GM18507 (cell line): ENCODE results near the gene PRKAR1B.

Source experiments
- DNase-seq: peaks from one replicate; pipeline ENCODE4 v3.0.0; 2011; ENCODE audit warnings: low read depth; ENCODE audit not compliant: insufficient read length; ENCODE audit errors: extremely low spot score
- FAIRE-seq: peaks from 2 replicates; lab custom pipeline; 2011; peaks lifted over from hg19 to GRCh38; lab: Jason Lieb, UNC

PRKAR1B gene

DNA sequence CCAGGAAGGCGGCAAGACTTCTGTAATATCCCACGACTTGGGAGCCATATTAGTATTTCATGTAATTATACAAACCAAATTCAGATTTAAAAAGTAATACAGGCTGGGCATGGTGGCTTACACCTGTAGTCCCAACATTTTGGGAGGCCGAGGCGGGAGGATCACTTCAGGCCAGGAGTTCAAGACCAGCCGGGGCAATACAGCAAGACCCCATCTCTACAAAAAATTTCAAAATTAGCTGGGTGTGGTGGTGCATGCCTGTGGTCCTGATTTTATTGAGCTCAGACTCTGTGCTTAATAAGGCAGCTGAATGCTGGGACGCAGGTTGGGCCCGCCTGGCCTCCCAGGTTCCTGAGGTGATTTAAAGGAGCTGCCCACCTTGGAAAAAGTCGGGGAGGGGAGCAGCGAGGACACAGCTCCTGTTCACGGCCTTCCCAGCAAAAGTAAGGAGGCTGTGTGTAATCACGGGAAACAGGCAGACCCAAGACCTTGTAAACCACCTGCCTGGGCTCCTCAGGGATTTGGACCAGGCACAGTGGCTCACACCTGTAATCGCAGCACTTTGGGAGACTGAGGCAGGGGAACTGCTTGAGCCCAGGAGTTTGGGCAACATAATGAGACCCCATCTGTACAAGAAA is 93.6 kb downstream of the PRKAR1B start:
- no peak for FAIRE-seq
- DNase-seq = no peak

DNA sequence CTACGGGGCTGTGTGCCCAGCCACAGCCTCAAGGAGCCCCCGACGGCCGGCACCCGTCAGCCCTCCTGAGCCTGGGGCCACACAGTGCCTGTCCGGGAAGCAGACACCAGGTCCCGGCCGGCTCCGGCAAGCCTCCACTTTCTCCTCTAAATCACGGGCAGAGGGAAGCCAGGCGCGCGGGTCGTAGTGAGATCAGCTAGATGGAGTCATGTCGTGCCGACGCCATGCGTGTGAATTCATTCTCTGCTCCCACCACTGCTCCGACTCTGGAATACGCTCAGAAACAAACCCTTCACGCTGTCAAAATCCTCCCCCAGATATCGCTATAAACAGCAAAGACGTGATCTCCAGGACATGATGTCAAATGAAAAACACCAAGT is 94.3 kb downstream of the PRKAR1B start:
- DNase-seq (no peak), FAIRE-seq (no peak)

DNA sequence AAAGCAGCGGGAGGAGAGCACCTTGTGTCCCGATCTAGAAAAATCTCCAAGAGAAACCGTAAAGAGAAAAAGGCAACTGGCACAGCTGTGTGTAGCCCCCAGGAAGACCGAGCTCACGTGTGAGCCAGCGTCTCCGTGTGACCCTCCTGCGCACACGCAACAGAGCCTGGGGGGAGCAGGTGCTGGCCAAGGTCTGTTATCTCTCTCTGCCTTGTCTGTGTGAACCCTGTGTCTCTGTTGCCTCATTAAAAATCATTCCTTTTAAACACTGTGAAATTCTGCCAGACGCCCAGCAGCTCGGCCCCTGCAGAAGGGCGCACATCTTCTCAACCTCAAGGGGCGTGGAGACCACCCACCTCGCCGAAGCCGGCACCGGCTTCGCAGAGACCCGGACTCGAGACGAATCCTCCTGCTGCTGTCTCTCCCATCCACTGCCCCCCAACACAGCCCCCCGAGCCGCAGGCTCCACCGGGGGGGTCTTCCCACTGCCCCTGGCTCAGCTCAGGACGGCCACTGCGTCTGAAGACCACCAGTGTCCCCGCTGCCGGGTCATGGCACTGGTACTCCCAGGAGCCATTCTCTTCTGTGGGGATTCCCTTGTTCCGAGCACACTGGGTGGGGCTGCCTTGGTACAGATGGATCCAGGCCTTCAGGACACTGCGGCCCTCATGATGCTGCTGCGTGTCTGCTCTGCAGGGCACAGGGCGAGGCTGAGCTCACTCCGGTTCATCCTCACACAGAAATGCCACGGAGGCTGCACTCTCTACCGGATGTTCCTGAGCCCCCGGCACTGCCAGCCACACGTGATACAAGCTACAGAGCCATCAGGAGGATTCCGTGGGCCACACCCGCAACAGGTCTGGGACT is 94.9 kb downstream of the PRKAR1B start:
- no peak for DNase-seq
- FAIRE-seq = no peak

DNA sequence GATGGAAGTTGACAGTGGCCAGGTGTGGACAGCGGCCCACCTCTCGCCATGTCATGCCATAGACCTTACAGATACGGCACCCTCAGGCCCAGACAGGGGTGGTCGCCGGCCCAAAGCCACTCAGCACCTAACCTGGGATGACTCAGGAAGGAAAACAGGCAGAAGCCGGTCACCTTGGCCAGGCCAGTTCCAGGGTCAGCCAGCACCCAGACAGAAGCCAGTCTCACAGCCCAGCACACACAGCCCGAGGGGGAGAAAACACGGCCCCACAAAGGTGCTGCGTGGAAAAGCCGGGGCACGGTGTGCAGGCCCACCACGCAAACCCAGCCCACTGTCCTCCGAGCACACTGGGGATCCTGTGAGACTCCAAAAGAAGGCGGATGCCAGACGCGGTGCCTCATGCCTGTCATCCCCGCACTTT is 95.8 kb downstream of the PRKAR1B start:
- FAIRE-seq (no peak), DNase-seq (no peak)

DNA sequence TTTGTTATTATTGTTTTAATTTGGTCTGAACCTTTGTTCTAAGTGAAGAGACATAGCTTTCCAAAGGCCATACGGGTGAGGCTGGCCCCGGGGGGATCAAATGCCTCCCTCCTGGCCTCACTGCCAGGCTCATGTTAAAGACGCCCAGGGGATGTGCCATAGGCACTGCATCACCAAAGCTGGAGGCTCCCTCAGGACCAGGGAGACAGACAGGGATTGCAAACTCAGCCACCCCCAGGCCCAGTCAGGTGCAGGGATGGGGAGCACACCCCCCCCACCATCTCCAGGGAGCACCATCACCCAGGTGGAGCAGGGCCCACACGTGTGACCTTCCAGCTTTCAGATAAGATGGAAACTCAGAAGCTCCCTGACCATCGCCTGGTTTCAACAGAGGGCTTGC is 96.5 kb downstream of the PRKAR1B start:
- DNase-seq = no peak
- FAIRE-seq = no peak

DNA sequence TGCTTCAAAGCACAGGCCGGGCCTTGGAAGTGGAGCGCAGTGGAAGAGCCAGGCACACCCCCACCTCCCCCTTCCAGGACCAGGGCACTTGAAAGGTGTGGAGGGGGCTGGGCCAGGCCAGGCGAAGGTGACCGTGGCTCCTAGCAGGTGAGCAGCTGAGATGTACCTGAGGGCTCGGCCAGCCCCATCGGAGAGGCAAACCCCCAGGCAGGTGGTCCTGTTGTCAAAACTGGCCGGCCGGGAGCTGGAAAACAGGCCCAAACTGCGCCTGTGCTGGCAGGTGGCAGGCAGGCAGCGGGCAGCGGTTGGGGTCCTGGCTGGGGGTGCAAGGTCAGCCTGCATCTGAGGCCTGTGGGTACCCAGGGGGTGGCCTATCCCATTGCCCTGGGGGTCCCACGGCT is 97.0 kb downstream of the PRKAR1B start:
- DNase-seq = no peak
- FAIRE-seq = no peak

DNA sequence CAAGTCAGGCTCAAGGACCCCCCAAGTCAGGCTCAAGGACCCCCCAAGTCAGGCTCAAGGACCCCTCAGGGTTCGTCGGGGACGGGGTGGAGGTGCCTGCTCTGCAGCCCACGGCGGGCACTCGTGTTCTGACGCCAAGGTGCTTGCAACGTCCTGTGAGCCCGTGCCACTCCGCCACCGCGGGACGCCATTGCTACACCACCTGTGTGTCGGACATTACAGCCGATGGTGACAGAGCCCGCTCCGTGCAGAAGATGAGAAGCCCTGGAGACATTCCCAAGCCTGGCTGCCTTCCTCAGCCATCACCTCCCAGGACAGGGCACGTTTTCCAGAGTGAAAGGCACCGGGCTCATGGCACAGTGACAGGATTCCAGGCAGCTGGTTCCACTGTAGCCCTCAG is 98.3 kb downstream of the PRKAR1B start:
- FAIRE-seq = no peak
- DNase-seq = no peak

DNA sequence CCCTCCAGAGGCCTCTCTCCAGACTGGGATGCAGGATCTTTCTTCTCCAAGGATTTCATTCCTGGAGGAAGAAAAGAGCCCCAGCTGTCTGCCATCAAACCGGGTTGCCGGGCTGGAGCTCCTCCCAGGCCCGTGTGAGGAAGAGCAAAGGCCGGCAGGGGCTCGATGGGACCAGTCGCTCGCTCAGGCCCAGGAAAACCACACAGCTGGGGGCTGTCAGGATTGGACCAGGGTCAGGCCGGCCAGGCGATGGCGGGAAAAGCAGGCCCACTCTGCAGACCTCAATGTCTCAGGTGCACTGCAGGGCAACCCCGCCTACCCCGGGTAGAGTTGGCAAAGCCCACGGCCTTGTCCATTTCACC is 98.7 kb downstream of the PRKAR1B start:
- FAIRE-seq = no peak

DNA sequence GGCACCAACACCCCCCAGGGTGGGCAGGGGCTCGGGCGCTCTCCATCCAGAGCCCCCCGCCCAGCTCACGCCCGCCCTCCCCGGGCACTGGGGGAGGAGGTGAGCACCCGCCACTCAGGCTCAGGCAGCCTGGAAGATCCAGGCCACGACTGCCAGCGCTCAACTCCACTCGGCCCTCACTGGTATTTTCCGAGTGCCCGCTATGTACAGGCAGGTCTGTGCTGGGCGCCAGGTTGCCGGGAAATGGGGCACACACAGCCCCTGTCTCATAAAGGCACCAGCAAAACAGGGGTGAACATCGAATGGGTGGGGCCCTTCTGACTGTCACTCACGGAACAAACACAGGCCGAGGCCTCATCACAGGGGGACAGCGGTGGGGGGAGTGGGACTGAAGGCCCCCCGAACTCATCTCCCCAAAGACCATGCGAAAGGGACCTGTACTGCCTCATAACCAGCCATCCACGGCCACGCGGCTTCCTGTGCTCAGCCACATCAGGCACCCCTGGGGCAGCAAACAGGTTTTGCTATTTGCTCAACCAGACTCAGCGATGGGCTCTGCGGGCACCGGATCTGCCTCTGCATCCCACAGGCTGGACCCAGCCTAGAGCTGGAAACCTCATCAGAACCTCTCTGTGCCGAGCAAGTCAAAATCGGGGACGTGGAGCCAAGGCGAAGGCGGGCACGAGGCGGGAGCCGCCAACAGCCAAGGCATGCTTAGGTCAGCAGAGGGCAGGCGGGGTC is 99.2 kb downstream of the PRKAR1B start:
- DNase-seq = no peak
- FAIRE-seq = no peak

More for the DNA sequence above, 98.7 kb downstream of the PRKAR1B start:
- no peak for DNase-seq

DNA sequence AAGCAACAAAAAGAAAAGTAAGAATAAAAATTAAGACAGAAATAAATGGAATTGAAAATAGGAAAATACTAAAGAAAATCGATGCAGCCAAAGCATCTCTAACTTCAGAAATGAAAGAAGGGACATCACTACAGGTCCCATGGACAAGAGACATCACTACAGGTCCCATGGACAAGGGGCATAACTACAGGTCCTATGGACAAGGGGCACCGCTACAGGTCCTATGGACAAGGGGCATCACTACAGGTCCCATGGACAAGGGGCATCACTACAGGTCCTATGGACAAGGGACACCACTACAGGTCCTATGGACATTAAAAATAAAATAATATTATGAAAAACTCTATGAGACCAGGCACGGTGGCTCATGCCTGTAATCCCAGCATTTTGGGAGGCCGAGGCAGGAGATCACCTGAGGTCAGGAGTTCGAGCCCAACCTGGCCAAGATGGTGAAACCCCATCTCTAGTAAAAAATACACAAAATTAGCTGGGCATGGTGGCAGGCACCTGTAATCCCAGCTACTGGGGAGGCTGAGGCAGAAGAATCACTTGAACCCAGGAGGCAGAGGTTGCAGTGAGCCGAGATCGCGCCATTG is 101.6 kb downstream of the PRKAR1B start:
- DNase-seq (no peak), FAIRE-seq (no peak)

DNA sequence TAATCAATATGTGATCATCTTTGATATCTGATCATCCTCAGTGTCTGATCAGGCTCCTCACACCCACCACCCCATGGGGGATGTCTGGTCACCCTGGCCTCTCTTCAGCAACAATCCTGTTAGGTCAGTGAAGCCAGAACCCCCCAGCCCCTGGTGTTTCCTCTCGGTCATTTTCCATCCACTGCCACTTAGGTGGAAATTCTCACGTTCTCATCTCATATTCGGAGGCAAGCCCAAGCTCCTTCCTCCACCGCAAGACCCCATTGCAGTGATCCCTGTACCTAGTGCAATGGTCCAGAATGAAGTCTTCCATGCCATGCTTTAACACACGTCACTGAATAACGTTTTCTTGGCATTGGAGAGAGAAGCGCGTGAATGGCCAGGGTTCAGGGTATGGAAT is 103.6 kb downstream of the PRKAR1B start:
- DNase-seq (no peak), FAIRE-seq (no peak)

DNA sequence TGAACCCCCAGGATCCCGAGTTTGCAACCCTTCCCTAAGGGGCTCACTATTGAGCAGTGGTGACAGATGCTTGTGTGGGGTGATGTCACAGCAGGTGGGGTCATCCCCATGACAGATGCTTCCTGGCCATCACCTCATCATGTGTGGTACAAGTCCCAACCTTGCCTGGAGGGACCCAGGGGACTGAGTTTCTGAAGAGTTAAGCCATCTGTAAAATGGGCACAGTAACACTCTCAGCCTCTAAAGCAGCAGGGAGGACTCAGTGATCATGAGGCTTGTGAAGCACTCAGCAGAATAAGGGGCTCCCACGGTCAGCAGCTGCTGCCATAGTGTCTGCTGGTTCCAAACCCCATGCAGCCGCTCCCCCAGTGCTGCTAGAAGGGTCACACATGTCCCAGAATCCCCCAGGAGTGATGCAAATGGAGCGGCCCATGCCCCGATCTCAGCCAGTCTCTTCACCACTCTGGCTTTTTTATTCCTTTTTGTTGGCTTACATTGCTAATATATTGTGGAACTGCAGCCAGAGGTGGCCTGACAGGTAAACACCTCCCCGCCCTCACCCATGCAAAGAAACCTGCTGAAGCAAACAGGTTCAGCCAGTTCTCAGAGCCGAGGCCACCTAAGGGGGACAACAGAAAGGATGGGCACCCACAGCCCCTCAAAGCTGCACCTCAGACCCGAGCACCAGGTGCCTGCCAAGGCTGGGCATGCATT is 105.4 kb downstream of the PRKAR1B start:
- FAIRE-seq = no peak
- DNase-seq = no peak

DNA sequence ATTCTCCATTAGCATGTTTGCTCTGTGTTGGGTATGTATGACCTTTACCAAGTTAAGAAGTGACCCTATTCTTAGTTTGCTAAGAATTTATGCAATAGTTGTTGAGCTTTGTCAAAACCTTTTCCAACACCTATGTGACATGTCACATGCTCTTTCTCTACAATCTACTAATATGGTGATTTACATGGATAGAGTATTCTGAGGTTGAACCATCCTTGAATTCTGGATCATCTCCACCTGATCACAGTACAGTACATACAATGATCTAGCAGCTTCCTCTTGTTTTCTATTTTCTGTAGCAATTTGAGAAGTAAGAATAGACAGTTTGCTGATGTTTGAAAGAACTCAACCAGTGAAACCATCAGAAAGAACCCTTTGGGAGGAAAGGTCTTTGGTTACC is 106.2 kb downstream of the PRKAR1B start:
- FAIRE-seq (no peak), DNase-seq (no peak)

DNA sequence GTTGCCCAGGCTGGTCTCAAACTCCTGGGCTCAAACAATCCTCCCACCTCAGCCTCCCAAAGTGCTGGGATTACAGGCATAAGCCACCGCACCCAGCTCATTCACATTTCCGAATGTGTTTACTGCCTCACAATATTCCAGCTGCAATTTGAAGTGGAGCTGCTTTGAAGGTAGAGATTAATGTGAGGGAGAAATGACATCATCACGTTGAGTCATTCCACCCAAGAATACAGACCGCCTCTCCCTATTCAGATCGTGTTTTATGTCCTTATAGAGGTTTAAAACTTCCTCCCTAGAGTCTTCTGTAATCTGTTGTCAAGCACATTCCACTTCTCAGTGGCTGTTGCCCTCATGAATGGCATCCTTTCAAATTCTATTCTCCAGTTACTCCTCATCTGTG is 107.0 kb downstream of the PRKAR1B start:
- FAIRE-seq = no peak
- DNase-seq = no peak

DNA sequence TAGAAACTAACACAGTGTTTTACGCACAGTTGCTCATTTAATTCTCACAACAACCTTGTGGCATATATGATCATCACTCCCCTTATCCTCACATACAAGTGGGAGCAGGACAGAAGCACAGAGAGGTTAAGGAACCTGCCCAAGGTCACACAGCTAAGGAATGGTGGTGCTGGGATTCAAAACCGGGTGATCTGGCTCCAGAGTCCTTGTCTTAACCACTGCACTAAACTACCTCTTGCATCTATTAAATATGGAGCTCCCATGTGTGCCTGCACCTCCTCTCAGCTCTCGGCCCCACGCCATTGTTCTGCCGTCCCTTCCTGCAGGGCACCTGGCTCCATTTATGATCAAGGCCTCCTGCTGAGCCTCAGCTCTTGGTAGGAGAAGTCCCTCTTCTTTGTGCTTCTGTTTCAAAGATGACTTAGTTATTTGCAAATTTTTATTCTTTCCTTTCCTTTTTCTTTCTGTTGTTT is 107.7 kb downstream of the PRKAR1B start:
- no peak for FAIRE-seq

DNA sequence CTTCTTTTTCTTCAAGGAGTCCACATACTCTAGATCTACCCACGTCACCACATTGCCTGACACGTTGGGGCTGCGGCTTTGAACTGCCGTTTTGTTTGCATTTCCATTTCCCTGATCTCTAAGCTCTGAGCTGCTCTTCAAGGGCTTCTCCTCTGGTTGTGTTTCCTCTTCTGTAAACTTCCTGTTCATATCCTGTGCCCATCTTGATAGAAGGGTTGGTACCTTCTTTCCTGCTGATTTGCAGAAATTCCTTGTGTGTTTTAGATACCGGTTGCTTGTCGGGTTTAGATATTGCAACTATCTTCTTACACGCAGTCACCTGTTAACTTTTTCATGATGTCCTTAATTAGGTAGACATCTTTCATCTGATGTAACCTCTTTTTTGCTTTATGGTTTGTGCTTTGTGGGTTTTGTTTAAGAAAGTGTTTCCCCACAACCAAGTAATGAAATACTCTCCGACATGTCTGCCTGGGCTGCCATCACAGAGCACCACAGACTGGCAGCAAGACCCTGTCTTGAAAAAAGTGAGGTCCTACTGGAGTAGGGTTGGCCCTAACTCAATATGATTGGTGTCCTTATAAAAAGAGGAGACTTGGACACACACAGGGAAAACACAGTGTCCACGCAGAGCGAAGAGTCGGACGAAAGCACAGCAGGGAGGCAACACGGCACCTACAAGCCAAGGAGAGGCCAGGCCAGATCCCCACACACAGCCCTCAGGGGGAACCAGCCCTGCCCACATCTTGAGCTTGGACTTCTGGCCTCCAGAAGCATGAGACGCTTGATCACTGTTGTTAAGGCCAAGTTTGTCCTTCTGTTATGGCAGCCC is 108.3 kb downstream of the PRKAR1B start:
- DNase-seq (no peak), FAIRE-seq (no peak)

More for the DNA sequence above, 107.7 kb downstream of the PRKAR1B start:
- no peak for DNase-seq

DNA sequence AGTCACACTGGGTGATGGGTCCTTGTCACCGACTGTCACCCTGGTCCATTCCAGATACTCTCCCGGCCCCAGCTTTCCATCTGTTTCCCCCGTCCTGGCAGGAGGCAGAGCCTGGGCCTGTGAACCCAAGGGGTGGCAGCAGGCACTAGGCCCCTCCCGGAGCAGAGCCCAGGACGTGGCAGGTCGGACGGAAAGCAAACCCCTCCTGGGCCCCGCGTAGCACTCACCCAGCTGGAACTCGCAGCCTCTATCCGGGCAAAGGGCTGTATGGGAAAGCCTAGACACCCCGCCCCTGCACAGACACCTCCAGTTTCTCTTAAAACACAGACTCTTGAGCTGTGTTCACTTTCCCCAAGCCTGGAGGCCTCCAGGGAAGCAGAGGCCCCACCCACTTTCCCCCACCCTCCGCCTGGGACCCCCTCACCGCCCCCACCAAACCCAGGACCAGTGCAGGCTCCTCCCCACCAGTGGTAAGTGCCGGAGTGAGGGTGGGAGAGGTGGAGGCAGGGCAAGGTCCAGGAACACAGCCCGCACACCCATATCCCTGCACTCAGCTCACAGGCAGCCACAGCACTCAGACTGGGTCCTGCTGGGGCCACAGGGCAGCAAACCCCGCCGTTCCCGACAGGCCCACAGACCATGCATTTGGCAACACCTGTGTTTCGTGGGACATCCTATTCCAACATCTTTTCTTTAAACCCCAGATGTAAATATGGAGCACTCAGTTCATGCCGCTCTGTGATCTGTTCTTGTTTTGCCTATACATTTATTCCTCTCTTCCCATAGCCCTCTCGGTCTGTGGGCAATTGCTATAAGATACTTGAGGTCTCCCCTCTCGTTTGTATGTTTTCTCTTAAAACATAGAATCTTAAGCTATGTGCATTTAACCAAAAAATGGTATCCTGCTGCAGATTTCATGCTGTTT is 109.2 kb downstream of the PRKAR1B start:
- DNase-seq (no peak), FAIRE-seq (no peak)
